Calu3 (cell line): ENCODE measurements around the gene TNRC6C. TPM values are rescaled to one million over a fixed set of nuclear protein-coding genes. Genes with fewer than 3 reads are reported as not detected.

Source experiments
- BruUV-seq: library from RNA; stranded (reverse); fragments of 400-500 nt; replicated peaks from 2 replicates; lab custom pipeline; 2021; lab: Mats Ljungman, UMichigan
- CTCF ChIA-PET: fragments of 300-600 bp; sonication (Branson Sonifier 250); formaldehyde crosslinking; loops from one replicate; lab custom pipeline; 2022; ENCODE audit warnings: antibody characterized with exemption; lab: Charles Lee
- DNase-seq: peaks from one replicate; pipeline ENCODE4 v3.0.0; 2022
- H3K27ac Mint-ChIP-seq: one replicate; pipeline ENCODE4 v1.8.0; 2022; ENCODE audit warnings: mixed read lengths; ENCODE audit not compliant: unreplicated experiment
- H3K27me3 Mint-ChIP-seq: one replicate; pipeline ENCODE4 v1.8.0; 2022; ENCODE audit warnings: mixed read lengths; ENCODE audit not compliant: unreplicated experiment
- H3K36me3 Mint-ChIP-seq: one replicate; pipeline ENCODE4 v1.8.0; 2022; ENCODE audit warnings: mild to moderate bottlenecking, moderate library complexity, mixed read lengths; ENCODE audit not compliant: insufficient read depth, unreplicated experiment
- H3K4me1 Mint-ChIP-seq: one replicate; pipeline ENCODE4 v1.8.0; 2022; ENCODE audit warnings: mild to moderate bottlenecking, low read depth, mixed read lengths; ENCODE audit not compliant: unreplicated experiment
- H3K4me3 Mint-ChIP-seq: one replicate; pipeline ENCODE4 v1.8.0; 2022; ENCODE audit warnings: mild to moderate bottlenecking, low read depth, moderate library complexity, mixed read lengths; ENCODE audit not compliant: unreplicated experiment
- H3K9me3 Mint-ChIP-seq: one replicate; pipeline ENCODE4 v1.8.0; 2022; ENCODE audit warnings: low read depth, mixed read lengths; ENCODE audit not compliant: unreplicated experiment
- CTCF ChIP-seq: fragments of 200-600 bp; IDR thresholded peaks from one replicate; pipeline ENCODE4 v1.8.0; 2022; ENCODE audit warnings: antibody characterized with exemption; ENCODE audit not compliant: unreplicated experiment
- intact Hi-C: fragments of 100-400 bp; cut with micrococcal nuclease; formaldehyde crosslinking; loops from one replicate; pipeline ENCODE4 v1.10.0; 2022; ENCODE audit not compliant: unreplicated experiment
- total RNA-seq: library from RNA; stranded (reverse); gene quantifications from 2 replicates; pipeline ENCODE4 v1.2.3, GENCODE V29; 2022

Gene TNRC6C
- total RNA-seq, 1 experiment from 2014 or later: 18.2 TPM

- intact Hi-C loops: no loop called here
- no peak for DNase-seq
- peaks cover 24% of the 10 kb centered on the region for H3K4me1 Mint-ChIP-seq
- CTCF ChIA-PET: no interaction called here
- no peaks in the 10 kb centered on the region for H3K9me3 Mint-ChIP-seq
- H3K27ac Mint-ChIP-seq: no peak overlapping the region
- H3K36me3 Mint-ChIP-seq: peaks cover 56% of the 10 kb centered on the region
- no peak overlapping the region for H3K4me3 Mint-ChIP-seq
- TF ChIP-seq CTCF: no peak
- no TSS peak for BruUV-seq
- H3K27me3 Mint-ChIP-seq: no peaks in the 10 kb centered on the region
Observed at GRCh38 chr17:78125976-78126894, 167.7 kb downstream of the TNRC6C start.

GRCh38 chr17:78126895-78127238 lies 168.4 kb downstream of the TNRC6C start:
- TF ChIP-seq CTCF: no peak
- no peak for DNase-seq
- Mint-ChIP-seq H3K27ac (peak overlapping the region; percentile 58), H3K9me3 (no peaks in the 10 kb centered on the region), H3K4me3 (peak overlapping the region; percentile 88), H3K27me3 (no peaks in the 10 kb centered on the region), H3K36me3 (peaks cover 50% of the 10 kb centered on the region), H3K4me1 (peaks cover 24% of the 10 kb centered on the region)
- CTCF ChIA-PET: interaction anchor here (1.3 to 2.3 kb wide), 5 partner anchors 15 to 124 kb away, joined by 3 to 7 read pairs (median 5); partner anchors contain the start of genes AFMID and TK1
- intact Hi-C loops: no loop called here
- BruUV-seq: no TSS peak

GRCh38 chr17:78127239-78127887 lies 168.9 kb downstream of the TNRC6C start:
- no peaks in the 10 kb centered on the region for H3K27me3 Mint-ChIP-seq
- CTCF ChIA-PET: interaction anchor here (0.6 to 2.3 kb wide), 9 partner anchors 12 to 124 kb away, joined by 3 to 7 read pairs (median 5); partner anchors contain the start of genes AFMID and TK1
- intact Hi-C loops: no loop called here
- no peak for TF ChIP-seq CTCF
- peaks cover 53% of the 10 kb centered on the region for H3K36me3 Mint-ChIP-seq
- no peaks in the 10 kb centered on the region for H3K9me3 Mint-ChIP-seq
- peaks cover 24% of the 10 kb centered on the region for H3K4me1 Mint-ChIP-seq
- H3K4me3 Mint-ChIP-seq: peak overlapping the region; percentile 88
- peak overlapping the region; percentile 58 for H3K27ac Mint-ChIP-seq
- peak; percentile 61 for DNase-seq
- BruUV-seq: TSS peak; percentile 21

- peak; percentile 63 for DNase-seq
- no TSS peak for BruUV-seq
- Mint-ChIP-seq H3K4me1 (peaks cover 24% of the 10 kb centered on the region), H3K27me3 (no peaks in the 10 kb centered on the region), H3K4me3 (peak overlapping the region; percentile 88), H3K36me3 (peaks cover 59% of the 10 kb centered on the region), H3K9me3 (no peaks in the 10 kb centered on the region), H3K27ac (peak overlapping the region; percentile 58)
- CTCF ChIA-PET: interaction anchor here (0.6 to 2.3 kb wide), 12 partner anchors 12 to 123 kb away, joined by 3 to 7 read pairs (median 4); partner anchors contain the start of genes AFMID and TK1
- TF ChIP-seq CTCF: no peak
- intact Hi-C loops: no loop called here
Observed at GRCh38 chr17:78127888-78128550, 169.5 kb downstream of the TNRC6C start.
